Progenitor cell of endocrine pancreas (in vitro differentiated cells): Measurements from ENCODE around the gene LGALS9. TPM values are rescaled to one million over a fixed set of nuclear protein-coding genes. Genes with fewer than 3 reads are reported as not detected.

ENCODE experiments used
- DNase-seq: peaks from one replicate; pipeline ENCODE4 v3.0.0; 2021; ENCODE audit warnings: low spot score; ENCODE audit not compliant: unreplicated experiment
- H3K27ac Mint-ChIP-seq: 2 replicates; pipeline ENCODE4 v1.8.0; 2021; ENCODE audit warnings: mild to moderate bottlenecking, moderate library complexity, mixed read lengths
- H3K27me3 Mint-ChIP-seq: 2 replicates; pipeline ENCODE4 v1.8.0; 2021; ENCODE audit warnings: mixed read lengths
- H3K36me3 Mint-ChIP-seq: 2 replicates; pipeline ENCODE4 v1.8.0; 2022; ENCODE audit warnings: mixed read lengths; ENCODE audit not compliant: insufficient read depth
- H3K4me1 Mint-ChIP-seq: 2 replicates; pipeline ENCODE4 v1.8.0; 2021; ENCODE audit warnings: low read depth, mixed read lengths
- H3K4me3 Mint-ChIP-seq: 2 replicates; pipeline ENCODE4 v1.8.0; 2021; ENCODE audit warnings: low read depth, mild to moderate bottlenecking, moderate library complexity, mixed read lengths
- H3K9me3 Mint-ChIP-seq: 2 replicates; pipeline ENCODE4 v1.8.0; 2021; ENCODE audit warnings: low read depth, mixed read lengths
- total RNA-seq: library from RNA; stranded (reverse); gene quantifications from 2 replicates; pipeline ENCODE4 v1.2.1, GENCODE V29; 2021
- TF ChIP-seq, protein P1 (sequence below): fragments of 200-600 bp; sonication (generic); IDR thresholded peaks from one replicate; pipeline ENCODE4 v1.5.0; 2021; ENCODE audit warnings: antibody characterized with exemption, mild to moderate bottlenecking; ENCODE audit not compliant: unreplicated experiment

LGALS9 gene
- total RNA-seq, 1 donor from 2014 or later = 2.1 TPM

DNA sequence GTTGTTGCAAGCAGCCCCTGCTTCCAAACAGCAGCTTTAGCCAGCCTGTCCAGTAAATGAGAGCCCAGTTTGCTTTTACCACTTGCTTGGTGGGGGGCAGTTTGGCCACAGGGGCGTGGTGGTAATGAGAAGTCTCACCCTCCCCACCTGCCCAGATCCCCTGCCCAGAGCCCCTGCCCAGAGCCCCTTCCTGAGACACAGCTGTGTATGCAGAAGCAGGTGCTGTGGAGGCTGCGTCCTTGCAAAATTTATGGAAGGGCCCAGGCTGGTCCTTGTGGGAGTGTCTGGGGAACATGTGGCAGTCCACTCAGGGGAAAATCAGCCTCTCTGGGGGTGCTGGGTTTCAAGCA is 27.6 kb upstream of the LGALS9 start:
- Mint-ChIP-seq H3K9me3 (no peaks in the 10 kb centered on the region), H3K27me3 (no peaks in the 10 kb centered on the region), H3K4me3 (no peak overlapping the region), H3K4me1 (peaks cover 1% of the 10 kb centered on the region), H3K27ac (no peak overlapping the region), H3K36me3 (peaks cover 10% of the 10 kb centered on the region)
- DNase-seq = no peak
- TF ChIP-seq, protein P1, sequence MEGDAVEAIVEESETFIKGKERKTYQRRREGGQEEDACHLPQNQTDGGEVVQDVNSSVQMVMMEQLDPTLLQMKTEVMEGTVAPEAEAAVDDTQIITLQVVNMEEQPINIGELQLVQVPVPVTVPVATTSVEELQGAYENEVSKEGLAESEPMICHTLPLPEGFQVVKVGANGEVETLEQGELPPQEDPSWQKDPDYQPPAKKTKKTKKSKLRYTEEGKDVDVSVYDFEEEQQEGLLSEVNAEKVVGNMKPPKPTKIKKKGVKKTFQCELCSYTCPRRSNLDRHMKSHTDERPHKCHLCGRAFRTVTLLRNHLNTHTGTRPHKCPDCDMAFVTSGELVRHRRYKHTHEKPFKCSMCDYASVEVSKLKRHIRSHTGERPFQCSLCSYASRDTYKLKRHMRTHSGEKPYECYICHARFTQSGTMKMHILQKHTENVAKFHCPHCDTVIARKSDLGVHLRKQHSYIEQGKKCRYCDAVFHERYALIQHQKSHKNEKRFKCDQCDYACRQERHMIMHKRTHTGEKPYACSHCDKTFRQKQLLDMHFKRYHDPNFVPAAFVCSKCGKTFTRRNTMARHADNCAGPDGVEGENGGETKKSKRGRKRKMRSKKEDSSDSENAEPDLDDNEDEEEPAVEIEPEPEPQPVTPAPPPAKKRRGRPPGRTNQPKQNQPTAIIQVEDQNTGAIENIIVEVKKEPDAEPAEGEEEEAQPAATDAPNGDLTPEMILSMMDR = no peak

DNA sequence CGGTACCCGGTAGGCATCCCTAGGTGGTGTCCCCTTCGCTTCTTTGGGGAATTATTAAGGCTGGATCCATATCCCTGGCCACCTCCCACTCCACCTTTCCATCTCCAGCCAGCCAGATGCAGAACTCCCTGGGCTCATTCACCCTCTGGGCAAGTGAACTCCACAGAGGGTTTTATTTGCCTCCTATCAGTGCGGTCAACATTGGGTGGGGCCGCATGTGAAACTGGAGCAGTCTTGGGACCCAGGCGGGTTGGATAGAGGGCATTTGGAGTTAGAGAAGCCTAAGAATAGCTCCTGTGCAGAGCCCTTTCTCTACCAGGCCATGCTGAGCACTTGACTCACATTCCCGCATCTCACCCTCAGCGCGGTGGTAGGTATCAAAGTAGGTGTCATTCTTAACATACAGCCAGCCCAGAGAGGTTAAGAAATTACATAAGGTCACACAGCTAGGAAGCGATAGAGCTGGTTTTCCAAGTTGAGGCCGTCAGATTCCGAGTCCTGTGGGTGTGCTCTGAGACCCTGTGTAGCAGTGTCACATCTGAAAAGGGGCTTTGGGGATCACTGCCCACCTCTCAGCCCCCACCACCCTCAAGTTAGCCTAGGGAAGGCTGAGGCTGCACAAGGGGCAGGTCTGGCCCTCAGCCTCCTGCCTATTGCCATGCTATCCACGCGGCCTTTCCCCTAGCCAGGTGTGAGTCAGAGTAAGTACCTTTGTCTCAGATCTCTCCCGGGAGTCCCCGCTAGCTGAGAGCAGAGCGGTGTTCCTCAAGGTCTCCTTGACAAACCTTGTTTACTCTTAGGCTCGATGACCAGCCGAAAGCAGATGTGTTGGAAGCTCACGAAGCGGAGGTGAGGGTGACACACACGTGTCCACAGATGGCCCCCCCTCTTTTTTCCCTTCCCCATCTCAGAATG is 26.9 kb upstream of the LGALS9 start:
- Mint-ChIP-seq H3K27me3 (no peaks in the 10 kb centered on the region), H3K36me3 (peaks cover 14% of the 10 kb centered on the region), H3K9me3 (no peaks in the 10 kb centered on the region), H3K4me3 (no peak overlapping the region), H3K4me1 (peaks cover 1% of the 10 kb centered on the region), H3K27ac (no peak overlapping the region)
- DNase-seq = no peak
- TF ChIP-seq, protein P1 = no peak

DNA sequence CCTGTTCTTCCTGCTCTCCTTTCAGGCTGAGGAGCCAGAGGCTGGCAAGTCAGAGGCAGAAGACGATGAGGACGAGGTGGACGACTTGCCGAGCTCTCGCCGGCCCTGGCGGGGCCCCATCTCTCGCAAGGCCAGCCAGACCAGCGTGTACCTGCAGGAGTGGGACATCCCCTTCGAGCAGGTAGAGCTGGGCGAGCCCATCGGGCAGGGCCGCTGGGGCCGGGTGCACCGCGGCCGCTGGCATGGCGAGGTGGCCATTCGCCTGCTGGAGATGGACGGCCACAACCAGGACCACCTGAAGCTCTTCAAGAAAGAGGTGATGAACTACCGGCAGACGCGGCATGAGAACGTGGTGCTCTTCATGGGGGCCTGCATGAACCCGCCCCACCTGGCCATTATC is 25.6 kb upstream of the LGALS9 start:
- TF ChIP-seq, protein P1 = no peak
- Mint-ChIP-seq H3K36me3 (peaks cover 17% of the 10 kb centered on the region), H3K27me3 (no peaks in the 10 kb centered on the region), H3K4me3 (no peak overlapping the region), H3K27ac (no peak overlapping the region), H3K4me1 (peaks cover 3% of the 10 kb centered on the region), H3K9me3 (no peaks in the 10 kb centered on the region)
- no peak for DNase-seq

- H3K27me3 Mint-ChIP-seq = no peaks in the 10 kb centered on the region
- peaks cover 3% of the 10 kb centered on the region for H3K4me1 Mint-ChIP-seq
- no peak for DNase-seq
- H3K36me3 Mint-ChIP-seq = peaks cover 20% of the 10 kb centered on the region
- TF ChIP-seq, protein P1 = no peak
- H3K4me3 Mint-ChIP-seq = no peak overlapping the region
- no peak overlapping the region for H3K27ac Mint-ChIP-seq
- no peaks in the 10 kb centered on the region for H3K9me3 Mint-ChIP-seq
These were observed 23.4 kb upstream of the LGALS9 start for GRCh38 chr17:27607521-27608091.

DNA sequence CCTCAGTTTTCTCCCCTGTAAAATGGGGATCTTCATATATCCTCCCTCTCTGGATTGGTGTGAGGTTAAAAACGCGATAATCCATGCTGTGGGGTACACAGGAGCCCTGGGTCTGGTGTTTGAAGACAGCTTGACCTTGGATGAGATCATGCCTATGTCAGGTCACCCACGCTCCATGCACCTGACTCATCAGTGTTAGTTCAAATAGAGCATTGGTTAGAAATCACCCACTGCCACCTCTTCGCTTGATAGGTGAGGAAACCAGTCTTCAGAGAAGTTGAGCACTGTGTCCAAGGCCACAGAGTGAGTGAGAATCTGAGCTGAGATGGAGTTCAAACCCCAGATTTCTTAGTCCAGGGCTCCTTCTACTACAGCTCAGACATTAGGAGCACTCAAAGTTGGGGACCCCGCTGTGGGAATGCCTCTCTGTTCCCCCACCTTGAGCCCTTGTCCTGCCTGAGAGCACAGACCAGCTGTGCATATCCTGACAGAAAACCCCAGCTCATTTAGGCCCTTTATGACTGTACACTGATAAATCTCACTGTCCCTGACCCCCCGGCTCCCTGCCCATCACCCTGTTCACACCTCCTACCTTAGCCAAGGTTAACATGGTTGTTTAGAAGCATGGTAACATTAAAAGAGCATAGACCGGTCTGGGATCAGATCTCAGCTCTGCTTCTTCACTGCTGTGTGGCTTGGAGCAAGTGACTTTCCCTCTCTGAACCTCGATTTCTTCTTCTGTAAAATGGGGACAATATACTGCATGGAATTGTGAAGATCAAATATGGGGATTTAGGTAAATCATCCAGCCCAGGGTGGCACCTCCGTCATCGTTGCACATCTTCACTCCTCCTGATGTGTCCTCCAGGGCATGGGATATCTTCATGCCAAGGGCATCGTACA is 22.4 kb upstream of the LGALS9 start:
- DNase-seq = no peak

More for the DNA sequence above, 22.4 kb upstream of the LGALS9 start:
- Mint-ChIP-seq H3K4me1 (peaks cover 3% of the 10 kb centered on the region), H3K9me3 (no peaks in the 10 kb centered on the region), H3K27ac (no peak overlapping the region), H3K27me3 (no peaks in the 10 kb centered on the region), H3K4me3 (no peak overlapping the region), H3K36me3 (peaks cover 20% of the 10 kb centered on the region)
- TF ChIP-seq, protein P1 = no peak
